GM03348 (cell line): ENCODE measurements around the gene DRP2.
"Not testable (repeated sequence)": the region's sequence is repeated elsewhere in the genome, so short reads cannot be mapped to it uniquely, and the experiment has no call there.

Experiments
- DNase-seq: peaks from one replicate; pipeline ENCODE4 v3.0.0; 2012; ENCODE audit warnings: low spot score

DRP2 gene, protein sequence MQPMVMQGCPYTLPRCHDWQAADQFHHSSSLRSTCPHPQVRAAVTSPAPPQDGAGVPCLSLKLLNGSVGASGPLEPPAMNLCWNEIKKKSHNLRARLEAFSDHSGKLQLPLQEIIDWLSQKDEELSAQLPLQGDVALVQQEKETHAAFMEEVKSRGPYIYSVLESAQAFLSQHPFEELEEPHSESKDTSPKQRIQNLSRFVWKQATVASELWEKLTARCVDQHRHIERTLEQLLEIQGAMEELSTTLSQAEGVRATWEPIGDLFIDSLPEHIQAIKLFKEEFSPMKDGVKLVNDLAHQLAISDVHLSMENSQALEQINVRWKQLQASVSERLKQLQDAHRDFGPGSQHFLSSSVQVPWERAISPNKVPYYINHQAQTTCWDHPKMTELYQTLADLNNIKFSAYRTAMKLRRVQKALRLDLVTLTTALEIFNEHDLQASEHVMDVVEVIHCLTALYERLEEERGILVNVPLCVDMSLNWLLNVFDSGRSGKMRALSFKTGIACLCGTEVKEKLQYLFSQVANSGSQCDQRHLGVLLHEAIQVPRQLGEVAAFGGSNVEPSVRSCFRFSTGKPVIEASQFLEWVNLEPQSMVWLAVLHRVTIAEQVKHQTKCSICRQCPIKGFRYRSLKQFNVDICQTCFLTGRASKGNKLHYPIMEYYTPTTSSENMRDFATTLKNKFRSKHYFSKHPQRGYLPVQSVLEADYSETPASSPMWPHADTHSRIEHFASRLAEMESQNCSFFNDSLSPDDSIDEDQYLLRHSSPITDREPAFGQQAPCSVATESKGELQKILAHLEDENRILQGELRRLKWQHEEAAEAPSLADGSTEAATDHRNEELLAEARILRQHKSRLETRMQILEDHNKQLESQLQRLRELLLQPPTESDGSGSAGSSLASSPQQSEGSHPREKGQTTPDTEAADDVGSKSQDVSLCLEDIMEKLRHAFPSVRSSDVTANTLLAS

DNA sequence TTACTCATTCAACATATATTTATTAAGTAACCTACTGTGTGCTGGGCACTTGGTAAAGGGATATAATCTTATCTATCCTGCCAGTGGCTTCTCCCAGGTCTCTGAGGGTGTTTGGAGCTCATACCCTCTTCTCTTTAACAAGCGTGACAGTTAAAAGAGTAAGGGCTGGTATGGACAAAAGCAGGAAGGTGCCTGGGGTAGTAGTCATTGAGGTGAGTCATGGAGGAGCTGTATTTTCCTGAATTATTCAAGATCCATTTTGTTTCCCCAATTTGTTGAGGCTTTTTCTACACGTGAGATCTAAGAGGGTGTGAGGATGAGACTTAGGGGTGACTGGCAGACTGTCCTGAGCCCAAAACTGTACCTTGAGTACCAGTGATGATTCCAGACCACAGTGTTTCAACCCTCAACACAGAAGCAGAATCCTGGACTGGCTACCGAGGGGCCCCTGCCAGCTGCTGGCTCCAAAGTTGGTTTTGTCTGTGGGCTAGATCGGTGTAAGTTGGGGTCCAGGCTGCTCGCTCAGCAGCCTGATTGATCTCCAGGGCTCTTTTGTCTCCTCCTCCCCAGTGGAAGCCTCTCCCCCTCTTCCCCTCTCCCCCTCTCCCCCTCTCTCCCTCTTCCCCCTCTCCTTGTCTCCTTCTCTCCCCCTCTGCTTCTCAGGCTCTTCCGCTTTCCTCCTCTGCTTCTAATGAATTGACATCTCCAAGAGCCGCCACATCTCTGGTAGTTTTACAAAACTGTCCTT, at the start of gene DRP2:
Gene DRP2 (plus strand): TSS at position 671 of the 748 bp plus-strand sequence. CDS start 11,862 bp downstream, outside the sequence.
- DNase-seq: peak; percentile 17

DNA sequence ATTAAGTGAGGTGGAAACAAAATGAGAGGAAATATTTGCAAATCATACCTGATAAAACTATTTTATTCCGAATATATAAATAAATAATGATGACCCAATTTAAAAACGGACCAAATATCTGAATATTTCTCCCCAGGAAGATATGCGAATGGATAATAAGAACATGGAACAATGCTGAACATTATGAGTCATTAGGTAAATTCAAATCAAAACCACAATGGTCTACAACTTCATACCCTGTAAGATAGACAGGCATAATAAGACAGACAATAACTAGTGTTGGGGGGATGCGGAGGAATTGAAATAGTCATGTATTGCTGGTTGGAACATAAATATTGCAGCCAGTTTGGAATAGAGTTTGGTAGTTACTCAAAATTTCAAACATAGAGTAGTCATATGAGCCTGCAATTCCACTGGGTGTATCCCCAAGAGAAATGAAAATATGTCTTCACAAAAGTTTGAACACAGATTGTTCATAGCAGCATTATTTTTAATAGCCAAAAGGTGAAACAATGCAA, 47.6 kb upstream of the DRP2 start:
- no peak for DNase-seq

DNA sequence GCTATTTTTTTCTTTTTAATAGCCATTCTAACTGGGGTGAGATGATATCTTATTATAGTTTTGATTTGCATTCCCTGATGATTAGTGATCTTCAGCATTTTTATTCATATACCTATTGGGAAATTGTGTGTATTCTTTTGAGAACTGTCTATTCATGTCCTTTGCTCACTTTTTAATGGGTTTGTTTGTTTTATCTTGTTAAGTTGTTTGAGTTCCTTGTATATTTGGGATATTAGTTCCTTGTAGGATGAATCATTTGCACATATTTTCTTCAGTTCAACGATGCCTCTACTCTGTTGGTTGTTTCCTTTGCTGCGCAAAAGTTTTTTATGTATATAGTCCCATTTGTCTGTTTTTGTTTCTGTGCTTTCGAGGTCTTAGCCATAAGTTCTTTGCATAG, 43.1 kb upstream of the DRP2 start:
- DNase-seq: no peak

DNA sequence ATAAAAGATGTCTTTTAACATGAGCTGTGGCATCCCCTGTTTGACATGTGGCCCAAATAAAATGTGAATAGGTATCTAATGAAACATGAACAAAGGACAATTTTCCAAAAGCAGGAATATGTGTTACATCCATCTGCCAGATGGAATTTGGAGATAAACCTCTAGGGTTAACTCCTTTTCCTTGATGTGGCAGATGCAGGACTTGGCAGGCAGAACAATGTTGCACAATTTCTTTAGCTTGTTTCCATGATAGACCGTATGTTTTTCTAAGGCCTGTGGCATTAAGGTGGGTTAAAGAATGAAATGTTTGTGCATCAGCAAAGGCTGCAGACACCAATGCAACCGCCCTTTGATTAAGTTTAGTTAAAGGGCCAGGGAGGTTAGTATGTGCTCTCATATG, 34.7 kb upstream of the DRP2 start:
- DNase-seq: not testable (repeated sequence)

DNA sequence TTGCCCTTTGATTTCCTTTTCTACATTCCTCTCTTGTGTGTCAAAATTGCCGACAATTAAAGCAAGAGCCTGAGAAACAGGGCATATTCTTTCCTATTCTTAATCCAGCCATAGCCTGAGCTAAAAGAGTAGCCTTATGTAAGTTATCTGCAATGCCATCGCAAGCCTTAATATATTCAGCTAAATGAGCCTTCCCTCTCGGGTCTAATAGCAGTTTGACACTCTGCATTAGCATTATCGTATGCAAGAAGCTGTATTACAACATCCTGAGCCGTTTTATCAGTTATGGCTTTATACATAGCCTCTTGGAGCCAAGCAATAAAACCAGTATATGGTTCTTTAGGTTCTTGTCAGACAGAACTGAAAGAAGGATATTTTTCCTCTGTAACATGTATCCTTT, 31.6 kb upstream of the DRP2 start:
- not testable (repeated sequence) for DNase-seq

DNA sequence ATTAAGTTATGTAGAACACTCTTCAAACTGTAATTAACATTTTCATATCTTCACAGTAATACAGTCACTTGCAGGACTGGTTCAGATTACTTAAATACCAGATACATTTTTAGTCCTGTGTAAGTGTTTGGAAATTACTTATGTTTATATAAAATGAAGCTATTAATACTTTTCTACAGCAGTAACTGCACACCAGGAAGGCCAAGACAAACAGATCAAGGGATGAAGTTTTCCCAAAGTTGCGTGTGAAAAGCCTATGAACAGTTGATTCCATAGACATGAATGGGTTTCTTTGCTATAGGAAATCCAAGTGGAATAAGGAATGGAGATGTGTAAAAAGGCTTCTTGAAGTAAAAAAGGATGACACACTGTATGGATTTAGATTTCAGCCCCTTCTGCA, 28.9 kb upstream of the DRP2 start:
- no peak for DNase-seq

DNA sequence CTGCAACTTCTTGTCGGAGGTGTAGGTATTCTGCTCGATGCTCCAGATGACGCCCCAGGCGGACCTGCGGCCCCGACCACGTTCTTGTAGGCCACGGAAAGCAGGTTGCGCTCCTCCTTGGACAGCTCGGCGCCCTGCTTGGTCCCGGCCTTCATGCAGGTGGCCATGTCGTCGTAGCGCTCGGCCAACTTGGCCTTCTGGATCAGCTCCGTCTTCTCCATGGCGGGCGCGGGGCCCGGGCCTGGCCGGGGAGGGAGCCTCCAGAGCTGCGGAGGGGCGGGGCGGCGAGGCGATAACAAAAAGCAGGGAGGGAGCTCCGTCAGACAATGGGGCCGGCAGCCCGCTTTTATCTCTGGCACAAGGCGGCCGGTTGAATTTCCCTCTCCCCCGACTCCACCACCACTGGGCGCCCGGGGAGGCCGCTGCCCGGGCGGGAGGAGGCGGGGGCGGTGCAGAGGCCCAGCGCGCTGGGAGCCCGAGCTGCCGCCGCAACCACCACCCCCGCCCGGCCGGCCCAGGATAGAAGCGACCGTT, 28.3 kb upstream of the DRP2 start:
- DNase-seq: peak; percentile 48

DNA sequence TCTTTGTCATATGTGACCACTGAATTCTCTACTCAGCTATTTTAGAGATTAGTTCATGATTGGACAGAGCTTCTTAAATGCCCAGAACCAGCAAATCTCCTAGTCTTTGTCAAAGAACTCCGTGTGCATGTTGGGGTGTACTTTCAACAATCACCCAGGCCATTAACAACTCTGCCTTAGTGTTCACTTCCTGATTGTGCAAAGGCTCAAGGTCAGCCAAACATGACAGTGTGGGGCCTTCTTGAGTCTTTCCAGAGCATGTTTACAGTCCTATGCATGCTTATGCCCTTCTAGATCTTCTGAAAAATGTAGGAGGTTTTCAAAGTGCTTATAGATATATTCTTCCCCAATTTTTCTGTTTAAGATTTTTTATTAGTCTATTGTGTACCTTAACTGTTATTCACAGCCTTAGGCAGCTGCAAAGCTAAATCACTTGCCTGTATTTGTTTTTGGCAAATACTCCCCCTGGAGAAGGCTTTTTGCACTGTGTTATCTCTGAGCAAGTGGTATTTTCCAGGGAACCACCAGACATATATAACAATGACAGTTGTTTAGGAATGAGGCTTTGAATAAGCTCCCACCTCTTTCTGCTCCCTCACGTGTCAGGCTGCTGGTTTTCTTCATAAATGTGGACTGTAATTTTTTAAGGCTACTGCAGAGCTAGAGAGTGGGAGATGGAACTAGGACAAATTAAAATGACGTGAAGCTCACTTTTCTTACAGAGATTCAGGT, 24.0 kb upstream of the DRP2 start:
- DNase-seq: no peak

DNA sequence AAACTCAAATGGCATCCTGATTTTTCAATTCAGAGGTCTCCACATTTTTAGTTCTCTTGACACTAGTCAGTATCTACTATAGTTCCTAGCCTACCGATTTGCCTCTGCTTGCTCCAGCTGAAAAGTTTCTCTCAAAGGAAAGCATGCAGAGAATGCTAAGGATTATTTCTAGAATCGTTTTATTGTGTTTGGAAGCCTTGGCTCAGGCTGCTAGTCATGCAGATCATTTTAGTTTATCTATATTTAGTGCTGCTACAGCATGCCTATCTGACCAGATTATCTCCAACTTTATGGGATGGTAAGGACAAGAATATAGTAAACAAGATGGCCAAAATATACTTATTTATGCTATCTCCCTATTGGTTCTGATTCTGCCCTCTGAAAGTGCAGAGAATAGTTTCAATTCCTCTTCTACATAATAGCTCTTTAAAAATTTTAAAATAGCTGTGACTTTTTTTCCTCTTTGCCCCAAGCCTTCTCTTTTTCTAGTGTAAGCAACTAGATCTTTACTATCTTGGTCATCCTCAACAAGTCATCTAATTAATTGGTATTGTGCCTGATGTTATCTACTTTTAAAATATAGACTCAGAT, 15.7 kb upstream of the DRP2 start:
- peak; percentile 4 for DNase-seq

DNA sequence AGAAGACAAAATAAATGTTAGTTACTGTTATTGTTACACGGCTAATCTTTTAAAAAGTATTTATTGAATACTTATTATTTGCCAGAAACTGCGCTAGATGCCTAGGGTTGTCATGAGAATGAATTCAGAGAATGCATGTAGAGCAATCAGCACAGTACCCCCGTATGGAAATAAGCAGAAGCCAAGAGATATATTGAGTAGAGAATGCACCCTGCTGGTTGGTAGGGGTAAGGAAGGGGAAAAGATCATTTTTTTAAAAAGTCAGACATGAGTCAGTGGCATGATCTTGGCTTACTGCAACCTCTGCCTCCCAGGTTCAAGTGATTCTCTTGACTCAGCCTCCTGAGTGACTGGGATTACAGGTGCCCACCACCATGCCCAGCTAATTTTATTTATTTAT, 13.1 kb upstream of the DRP2 start:
- peak; percentile 57 for DNase-seq

DNA sequence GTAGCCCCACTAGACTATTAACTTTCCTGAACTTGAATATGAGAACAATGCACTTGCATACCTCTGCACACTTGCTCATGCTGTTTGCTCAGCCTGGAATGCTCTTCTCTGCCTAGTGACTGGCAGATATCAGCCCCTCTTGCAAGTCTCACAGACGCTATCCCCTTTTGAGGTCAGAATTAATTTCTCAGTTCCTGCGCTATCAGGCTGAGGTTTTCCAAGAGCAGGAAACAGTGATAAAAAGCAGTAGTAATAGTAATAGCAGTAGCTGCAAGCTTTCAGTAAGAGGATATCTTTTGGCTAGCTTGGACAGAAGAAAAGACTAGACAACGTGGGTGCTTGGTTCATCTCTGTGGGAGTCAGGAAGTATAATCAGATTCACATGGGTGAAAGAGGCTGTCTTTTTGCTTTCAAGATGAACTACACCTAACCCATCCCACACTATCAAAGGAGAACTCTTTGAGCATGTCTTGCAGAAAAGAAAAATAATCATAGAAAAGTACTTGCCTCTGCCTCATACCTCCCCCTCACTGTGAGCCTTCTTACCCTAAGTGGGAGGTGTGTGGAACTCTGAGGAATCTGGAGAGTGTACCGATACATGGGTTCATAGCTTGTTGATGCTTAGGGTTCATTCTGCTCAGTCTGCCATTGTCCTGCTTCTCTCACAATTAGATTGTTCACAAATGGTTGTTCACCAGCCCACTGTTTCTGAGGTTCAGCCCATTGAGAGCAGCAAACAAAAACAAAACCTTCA, 11.3 kb upstream of the DRP2 start:
- DNase-seq: no peak

DNA sequence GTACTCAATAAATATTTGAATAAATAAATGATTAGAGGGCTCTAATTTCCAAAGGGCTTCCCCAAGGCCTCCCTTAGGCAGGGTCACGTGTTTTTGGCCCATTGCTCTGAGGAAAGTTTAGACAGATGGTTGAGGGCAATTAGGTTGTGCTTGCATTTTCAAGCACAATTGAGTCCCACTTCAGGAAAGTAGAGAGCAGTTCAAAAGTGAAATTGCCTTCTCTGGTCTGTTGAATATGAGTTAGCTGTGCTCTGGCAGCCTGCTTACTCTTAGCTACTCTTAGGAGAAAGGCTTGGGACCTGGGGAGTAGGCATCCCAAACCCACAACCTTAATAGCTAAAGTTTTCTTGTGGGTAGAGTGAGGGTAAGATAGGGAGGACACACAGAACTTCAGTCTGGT, 9.0 kb upstream of the DRP2 start:
- no peak for DNase-seq

DNA sequence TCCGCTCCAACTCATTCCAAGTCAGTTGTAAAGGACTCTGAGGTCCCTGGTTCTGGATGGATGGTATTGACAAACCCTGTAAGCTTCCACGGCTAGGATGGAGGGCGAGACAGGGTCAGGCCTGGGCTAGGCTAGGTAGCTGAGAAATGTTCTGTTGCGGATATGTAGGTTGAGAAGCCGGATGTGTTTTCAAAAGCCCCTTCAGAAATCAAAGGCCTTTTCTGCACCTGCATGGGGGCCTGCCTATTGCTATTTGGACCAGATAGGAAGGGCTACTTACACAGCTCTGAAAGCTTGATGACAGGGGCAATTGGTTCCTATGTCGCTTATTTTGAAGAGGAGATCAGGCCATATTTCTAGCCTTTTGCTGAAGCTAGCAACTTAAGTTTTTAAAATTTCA, 1.9 kb upstream of the DRP2 start:
- no peak for DNase-seq

DNA sequence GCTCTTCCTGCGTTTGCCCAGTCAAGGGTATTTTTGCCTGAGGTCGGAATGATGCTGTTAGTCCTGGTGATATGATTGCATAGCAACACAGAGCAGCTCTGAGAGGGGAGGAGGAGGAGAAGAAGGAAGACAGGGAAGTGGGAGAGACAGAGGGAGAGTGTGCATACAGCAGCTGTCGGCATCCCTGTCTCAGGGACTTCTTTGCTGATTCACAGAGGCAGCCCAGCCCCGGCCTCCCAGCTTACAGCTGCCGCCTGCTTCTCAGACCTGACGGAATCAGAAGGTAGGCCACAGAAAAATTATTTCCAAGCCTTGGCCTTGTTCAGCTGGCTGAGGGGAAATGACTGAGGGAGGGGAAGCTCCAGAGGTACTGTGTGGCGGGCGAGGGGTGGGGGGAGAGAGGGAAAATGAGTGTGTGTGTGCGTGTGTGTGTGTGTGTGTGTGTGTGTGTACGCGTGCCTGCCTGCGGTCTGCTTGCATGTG, 319 bp downstream of the DRP2 start:
- no peak for DNase-seq

DNA sequence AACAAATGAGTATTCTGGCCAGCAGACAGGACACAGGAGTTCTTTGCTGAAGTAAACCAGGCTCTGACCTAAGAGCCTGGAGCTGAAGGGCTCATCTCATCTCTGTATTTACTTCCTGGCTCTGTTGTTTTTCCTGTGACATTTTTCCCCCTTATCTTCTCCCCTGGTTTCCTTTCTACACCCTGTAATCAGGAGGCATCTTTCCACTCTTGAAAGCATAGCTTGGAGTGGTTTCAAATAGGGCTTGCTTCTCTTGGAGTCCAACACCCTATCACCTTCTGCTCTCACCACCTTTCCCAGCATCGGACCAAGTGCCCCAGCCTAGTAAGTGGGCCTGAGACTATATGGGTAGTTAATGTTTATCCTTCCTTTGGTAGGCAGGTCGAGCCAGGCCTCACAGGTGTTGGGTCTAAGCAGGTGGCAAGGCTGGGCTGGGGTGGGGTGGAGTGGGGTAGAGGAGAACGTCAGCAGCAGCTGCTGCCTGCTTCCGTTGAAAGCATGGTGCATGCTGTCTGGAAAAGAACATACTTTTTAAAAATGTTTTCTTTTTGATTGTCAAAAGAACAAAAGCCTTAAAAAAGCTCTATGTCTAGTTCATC, 1.2 kb downstream of the DRP2 start:
- no peak for DNase-seq

DNA sequence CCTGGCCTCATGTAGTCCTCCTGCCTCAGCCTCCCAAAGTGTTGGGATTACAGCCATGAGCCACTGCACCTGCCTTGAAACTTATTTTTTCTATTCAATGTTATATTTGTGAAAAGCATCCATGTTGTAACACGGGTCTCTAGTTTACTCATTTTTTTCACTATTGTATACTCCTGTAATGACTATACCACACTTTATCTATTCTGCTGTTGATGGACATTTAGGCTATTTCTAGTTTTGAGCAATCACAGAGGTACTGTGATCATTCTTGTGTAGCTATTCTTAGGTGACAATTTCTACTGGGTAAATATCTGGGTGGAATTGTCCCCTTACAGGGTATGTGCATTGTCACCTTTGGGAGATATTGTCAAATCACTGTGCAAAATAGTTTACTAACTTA, 3.6 kb downstream of the DRP2 start:
- DNase-seq: no peak

DNA sequence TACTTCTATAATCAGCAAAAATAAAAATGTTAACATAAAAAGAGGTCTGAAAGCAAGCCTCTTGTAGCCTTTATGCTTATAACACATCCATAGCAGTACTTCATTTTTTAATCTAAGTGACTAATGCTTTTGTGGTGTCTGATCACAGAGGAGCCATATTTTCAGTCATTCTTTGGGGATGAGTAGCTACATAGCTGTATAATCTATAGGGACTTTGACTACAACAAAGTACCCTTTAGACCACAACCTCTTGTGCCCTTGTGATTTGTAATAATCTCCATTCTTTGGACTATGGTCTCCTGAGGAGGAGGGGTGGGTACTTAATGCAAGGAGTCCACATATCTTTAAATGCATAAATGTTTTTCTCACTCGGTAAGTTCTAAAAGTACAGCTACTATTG, 9.6 kb downstream of the DRP2 start:
- DNase-seq: peak; percentile 42

DNA sequence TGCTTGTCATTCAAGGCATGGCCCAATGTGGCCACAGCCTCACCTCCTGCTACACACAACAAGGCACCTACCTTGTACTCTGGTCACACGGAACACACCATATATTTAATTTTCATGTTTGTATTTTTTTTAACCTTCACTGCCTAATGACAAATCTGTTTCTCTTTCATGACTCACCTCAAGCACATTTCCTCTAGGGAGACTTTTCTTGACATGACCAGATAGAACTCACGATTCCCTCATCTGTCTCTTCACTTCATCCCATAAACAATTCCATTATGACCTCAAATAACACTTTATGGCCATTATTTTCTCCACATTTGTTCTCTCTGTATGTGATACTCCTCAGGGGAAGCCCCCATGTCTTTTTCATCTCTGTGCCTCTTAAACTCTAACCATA, 11.1 kb downstream of the DRP2 start:
- DNase-seq: peak; percentile 28

DNA sequence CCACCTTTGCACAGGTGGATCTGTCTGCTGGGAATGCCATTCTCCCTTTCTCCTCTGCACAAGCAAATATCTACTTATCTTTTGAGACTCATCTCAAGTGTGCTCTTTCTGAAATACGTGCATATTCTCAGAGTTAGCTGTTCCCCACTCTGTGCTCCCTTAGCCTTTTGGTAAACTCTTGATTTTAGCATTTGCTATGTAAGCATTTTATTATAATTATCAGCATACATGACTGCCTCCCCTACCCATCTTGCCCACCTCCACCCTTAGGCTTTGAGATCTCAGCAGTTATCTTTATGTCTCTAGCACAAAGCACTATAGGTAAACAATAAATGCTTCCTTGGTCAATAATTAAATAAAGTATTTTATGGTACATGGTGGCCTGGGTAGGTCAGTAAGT, 11.5 kb downstream of the DRP2 start:
- DNase-seq: no peak
